Measurements from ENCODE around the gene CEP43.

DNA sequence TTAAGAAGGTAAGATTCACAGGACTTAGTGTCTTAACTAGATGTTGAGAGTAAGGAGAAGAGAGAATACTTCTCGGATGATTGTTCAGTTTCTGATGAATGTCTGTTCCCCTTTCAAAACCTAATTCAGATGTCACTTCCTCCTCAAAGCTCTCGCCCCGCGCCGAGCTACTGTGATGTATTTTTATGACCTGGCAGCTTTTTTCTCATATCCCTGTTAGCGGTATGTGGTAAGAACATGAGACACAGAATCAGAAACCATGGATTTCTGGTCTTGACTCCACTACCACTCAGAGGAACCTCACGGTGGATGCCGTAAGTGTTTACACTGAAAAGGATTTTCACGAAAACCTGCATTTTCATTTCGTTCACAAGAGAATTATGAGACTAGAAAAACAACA lies 48.4 kb downstream of the CEP43 start:
- TF ChIP-seq, protein P1, sequence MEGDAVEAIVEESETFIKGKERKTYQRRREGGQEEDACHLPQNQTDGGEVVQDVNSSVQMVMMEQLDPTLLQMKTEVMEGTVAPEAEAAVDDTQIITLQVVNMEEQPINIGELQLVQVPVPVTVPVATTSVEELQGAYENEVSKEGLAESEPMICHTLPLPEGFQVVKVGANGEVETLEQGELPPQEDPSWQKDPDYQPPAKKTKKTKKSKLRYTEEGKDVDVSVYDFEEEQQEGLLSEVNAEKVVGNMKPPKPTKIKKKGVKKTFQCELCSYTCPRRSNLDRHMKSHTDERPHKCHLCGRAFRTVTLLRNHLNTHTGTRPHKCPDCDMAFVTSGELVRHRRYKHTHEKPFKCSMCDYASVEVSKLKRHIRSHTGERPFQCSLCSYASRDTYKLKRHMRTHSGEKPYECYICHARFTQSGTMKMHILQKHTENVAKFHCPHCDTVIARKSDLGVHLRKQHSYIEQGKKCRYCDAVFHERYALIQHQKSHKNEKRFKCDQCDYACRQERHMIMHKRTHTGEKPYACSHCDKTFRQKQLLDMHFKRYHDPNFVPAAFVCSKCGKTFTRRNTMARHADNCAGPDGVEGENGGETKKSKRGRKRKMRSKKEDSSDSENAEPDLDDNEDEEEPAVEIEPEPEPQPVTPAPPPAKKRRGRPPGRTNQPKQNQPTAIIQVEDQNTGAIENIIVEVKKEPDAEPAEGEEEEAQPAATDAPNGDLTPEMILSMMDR (IDR thresholded peaks at IDR 0.05) = no peak
- TF ChIP-seq EZH2 (IDR thresholded peaks at IDR 0.05) (no peak), EZH2phosphoT487 (IDR thresholded peaks at IDR 0.05) (no peak)

Data from neural progenitor cell (in vitro differentiated cells).